HG03457 (cell line): ENCODE measurements around the gene SLC8A1.

ENCODE experiments used
- ATAC-seq: cut with Tn5 transposase; IDR thresholded peaks from one replicate; pipeline ENCODE4 v1.9.1; 2021; ENCODE audit warnings: moderate number of reproducible peaks; ENCODE audit not compliant: unreplicated experiment

SLC8A1 gene

DNA sequence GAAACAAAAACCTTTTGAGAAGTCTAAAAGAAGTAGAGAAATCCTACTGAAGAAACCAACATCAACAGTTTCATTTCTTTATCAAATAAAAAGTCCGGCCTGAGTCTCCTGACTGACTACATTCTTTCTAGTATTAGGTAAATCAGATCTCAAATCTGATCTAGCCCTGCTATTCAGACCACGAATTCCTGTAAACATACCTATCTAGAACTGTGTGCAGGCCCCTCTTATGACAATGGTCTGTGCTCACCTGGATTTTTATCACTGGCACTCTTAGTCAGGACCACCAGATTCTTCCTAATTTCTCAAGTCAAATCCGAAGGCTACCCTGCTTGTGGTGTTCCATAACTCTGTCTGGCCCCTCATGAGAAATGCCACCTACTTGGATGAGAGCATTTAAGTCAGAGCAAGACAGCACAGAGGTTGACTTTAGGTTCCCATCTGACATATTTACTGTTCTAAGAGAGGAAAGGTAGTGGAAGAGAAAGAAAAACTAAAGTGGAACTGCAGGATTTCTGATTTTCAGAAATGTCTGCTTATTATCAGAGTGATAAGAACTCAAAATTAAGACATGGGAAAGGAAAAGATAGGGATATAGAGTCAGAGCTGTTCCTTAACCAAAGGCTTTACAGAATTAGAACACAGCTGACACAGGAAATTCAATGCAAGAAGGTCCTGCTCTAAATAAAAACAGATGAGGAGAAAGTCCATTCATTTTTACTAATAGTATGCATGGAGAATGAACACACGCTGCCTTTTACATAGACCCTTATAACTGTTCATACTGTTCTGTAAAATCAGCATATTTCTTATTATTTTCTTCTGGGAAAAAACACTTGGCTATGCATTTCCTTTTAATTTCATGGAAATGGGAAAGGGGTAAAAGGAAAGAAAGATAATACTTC, 56.5 kb downstream of the SLC8A1 start:
- ATAC-seq = no peak

DNA sequence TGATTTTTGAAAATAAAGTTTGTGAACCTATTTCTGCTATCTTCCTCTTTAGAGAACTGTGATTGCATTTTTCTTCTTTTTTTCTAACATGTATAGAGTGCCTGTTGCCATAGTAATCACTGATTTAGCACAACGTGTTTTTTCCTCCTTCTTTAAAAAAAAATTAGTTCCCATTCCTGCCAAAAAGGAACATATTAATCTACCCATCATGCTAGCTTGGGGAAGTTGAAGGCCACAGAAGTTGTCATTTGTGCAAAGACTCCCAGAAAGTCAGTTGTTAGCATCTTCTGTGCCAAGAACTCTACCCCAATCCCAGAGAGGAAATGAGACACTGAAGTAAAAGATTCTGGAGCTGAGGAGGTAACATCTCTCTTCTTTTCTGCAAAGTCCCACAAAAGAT, 57.3 kb downstream of the SLC8A1 start:
- no peak for ATAC-seq

DNA sequence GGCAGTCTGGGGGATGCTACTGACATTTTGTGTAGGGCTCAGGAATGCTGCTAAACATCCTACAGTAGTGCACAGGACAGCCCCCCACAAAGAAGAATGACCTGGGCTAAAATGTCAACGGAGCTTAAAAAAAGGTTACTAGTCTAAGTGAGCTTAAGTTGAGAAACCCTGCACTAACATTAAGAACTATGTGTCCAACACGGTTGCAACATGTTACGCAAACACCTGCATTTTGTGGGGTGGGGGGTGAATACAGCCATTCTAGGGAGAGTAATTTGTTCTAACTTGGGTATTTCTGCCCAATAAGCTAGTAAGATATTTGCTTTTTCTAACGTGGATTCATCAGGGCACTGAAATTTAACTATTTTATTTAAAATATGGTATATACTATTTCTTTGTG, 57.9 kb downstream of the SLC8A1 start:
- ATAC-seq = no peak

DNA sequence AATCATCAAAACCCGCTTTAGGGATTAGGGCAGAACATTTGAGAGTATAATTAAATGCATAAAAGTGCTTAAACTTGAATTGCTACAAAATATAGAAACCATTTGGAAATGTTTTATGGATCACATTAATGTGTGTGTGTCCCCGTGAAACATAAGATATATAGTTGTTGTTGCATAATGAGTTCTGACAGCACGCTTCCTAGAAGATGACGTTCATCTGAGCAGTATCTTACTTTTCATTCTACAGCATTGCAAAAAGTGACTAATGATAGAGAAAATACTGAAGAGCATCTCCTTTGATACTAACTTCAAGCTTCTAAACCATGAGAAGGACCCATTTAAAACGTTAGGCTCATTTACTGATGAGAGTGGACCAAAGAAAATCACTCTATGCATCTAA, 63.7 kb downstream of the SLC8A1 start:
- ATAC-seq = no peak

DNA sequence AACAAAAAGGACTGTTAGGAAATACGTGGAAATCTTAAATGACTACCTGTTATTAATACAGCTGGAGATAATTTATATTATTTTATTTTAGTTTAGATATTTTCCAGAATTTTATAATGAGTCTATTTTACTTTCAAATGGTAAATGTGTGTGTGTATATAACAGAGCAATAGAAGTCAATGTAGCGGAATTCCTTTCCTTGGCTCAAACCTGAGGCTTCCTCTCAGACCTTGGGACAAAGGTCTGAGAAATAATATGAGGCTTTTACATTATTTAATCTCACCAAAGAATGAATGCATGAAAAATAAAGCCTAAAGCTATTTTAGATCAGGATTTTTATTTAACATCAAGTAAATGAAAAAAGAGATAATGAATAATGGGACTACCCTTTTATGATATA, 65.7 kb downstream of the SLC8A1 start:
- ATAC-seq = no peak

DNA sequence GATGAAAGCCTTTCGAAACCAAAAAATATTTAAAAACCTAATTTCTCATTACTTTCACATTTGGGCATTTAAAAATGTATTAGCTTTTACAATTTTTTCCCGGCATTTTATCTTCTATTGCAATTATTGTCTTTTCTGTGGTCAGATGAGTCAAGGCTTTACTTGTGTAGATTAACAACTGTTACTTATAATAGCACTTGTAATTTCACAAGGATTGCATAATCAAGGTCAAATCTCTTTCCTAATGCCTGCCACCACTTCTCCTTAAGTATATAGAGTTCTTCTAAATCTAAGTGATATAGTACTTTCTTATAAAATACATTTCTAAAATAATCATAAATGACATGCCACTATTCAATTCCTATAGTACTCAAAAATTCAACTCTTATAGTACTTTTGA, 67.2 kb downstream of the SLC8A1 start:
- no peak for ATAC-seq

DNA sequence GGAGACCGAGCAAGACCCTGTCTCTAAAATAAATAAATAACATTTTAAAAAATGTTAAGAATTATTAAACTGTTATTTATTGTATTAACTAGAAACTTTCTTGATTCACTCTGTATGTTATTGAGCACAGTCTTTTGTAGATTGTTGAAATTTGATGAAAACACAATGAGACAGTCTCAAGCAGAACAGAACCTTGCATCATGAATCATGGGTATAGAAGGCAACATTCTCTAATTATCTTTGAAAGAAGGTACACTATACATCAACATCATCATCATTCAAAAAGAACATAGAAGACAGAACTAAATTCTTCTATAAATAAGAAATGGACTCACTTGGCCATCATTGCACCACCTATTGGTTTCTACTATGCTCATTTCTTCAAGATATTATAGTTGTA, 67.7 kb downstream of the SLC8A1 start:
- ATAC-seq = no peak

DNA sequence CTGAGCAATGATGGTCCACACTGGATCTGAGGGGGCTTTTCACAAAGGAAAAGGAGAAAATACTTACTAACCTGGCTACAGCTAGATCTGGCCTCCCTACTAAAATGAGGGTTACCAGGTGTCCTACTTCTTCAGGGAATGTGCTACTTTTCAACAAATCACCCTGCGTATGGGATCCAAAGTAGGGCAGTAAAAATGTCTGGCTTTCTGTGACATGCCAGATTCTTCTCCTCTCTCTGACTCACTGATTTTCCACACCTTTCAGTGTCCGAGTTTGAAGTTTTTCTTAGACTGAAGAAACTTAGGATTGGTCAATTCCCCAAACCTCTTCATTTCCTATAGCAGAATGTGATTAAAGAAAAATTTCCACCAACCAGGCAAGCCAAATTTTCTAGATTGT, 71.2 kb downstream of the SLC8A1 start:
- ATAC-seq = no peak

DNA sequence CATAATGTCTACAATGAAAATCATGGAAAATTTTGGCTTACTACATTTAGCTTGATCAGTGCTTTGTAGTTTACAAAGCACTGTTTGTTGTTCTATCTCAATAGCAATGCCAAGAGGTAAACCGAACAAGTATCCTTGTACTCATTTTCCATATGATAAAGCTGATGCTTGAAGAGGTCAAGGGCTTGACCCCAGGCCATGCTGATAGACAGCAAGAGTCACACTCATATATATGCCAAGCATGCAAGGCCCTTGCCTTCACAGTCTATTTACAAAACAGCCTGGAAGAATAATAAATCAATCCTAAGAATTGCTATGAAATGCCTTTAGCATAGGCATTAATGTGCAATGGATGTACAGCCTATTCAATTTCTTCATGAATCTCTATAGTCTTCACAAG, 71.8 kb downstream of the SLC8A1 start:
- ATAC-seq = no peak

DNA sequence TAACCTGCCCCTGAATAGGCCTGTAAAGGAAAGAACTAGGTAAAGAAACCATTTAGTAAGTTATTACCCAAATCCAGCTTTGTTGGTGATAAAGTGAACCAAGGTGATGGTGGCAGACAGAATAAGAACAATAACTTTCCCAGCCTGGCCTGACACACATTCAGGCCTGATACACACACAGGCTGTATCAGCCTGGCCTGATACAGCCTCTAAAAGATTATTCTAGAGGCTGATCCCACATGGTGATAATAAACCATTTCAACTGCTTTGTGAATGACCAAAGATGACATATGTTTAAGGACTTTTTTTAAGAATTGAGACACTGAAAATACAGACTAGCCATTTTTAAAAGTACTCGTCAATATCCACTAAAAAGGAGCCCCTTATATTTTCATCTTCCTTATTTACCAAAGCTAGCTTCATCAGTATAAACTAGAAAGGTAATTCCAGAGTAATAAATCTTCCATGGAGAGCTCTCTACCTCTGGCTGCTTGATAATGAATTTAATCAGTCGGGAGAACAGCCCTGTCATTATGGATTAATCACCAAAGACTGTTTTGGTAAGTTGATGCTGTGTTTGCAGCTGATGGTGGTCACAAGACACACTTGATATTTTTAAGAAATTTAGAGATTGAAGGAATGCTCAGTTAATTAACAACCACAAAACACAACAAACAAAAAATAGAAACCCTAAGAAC, 77.2 kb downstream of the SLC8A1 start:
- no peak for ATAC-seq

DNA sequence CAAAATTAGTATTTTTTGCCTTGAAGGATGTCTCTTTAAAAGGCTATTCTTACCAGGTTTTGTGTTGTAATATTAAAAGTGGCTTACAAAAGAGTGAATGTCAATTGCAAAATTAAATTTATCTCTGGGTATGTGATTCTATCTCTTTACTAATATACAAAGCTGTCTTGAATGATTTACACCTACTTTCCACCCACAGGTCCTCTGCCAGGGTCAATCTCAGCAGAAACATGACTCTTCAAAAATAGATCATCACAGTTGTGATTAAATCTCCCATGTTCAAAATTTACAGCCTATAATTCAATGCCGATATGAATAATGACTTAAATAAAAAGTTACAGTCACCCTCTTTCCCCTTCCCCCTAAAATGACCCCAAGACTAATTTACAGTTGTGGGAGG, 78.8 kb downstream of the SLC8A1 start:
- ATAC-seq = no peak

DNA sequence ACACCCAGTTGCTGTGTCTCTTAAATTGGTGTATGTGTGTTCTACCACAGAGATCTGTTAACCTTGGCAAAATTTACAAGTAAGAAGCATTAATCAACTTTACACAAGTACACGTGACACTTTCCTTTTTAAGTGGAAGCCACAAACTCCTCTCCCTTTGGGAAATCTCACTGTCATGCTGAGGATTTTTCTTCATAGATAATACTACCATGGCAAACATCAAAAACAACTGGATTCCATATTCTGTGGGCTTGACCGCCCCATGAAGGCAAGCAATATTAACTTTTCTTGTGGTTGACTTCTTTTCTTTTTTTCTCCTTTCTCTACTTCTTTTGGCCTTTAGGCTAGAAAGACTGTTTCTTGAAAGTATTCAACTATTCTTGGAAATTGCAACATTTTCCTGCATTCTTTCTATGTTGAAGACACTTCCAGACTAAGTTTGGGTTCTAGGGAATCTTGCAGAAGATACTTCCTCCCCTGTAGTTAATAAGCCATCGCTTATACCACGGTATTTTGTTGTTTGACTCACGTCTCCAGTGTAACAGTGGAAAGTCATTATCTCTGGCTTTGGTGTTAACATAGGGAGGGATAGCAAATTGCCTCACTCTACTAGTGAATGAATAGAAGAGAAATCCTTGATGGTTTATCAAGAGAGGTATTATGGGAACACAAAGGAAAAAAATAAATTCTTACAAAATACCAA, 79.5 kb downstream of the SLC8A1 start:
- ATAC-seq = no peak

DNA sequence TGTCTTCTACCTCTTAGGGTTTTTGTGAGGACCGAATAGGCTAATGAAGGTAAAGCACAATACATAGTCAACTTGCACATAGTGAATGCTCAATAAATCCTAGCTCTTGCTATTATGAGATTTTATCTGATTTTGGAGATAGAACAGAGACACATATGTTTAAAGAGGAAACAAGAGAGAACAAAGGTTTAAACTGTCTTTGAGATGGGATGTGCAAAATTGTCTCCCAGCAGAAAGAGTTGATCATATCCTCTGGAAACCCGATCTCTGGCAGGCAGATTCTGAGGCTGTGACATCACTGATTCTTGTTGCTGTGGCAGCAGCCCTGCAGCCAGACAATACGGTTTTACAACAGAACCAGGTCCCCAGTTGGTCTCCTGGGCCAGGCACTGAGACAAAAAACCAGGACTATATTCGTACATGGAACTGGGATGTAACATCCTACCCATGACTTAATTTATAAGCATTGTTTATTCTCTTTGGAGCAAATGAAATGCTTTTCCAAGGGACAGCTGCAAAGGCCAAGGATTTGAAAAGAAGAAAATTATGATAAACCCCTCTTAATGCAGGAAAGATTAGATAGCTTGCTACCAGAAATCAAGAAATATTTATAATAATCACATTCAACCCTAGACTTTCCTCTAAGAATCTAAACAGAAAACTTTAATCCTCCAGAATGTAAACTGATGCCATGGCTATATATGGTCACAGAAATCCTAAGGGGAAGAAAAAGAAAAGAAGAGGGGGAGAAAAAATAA, 80.2 kb downstream of the SLC8A1 start:
- ATAC-seq = no peak

DNA sequence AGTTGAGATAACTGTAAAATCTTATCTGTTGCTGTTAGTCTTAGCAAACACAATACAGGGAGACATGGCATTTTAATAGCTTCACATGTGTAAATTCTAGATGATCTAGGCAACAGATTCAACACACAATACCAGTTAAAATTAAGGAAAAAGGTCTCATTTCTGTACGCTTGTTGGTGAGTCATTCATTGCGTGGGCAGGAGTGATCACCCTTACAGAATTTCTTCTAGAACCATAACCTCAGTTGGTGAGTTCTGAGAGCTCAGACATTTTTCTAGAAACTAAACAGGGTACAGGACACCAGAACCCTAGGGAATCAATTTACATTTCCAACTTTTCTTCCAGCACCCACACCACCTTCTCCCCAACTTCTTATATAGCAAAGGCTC, 81.9 kb downstream of the SLC8A1 start:
- no peak for ATAC-seq

DNA sequence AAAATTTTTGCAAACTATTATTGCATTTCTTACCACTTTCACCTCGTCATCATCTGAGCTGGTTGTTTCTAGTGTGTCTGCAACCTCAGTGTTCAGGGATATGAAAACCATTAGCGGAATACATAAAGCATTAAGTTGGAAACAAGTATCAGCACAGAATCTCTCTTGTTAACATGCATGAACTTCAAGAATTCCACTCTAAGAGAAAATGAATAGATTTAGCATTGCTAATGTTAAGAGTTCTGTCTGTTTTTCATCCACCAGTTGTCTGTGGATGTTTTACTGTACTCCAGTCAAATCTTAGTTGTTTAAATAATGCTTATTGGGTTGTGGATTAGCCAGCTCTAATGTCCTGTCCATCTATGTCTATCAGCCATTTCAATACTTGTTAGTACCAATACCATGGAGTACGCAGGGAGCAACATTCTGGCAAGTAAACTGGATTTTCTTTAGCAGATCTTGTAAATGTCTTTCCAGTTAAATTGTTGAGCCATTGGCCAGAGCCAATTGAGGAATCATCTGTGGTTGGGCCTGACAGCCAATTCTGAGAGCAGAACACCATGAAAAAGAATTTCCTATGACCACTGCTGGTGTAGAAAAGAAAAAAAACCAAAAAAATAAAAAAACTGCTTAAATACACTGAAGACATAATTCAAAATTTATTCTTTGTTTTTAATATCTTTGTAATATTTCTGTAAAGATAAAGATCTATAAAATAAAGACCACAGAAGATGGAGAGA, 82.5 kb downstream of the SLC8A1 start:
- ATAC-seq = no peak

DNA sequence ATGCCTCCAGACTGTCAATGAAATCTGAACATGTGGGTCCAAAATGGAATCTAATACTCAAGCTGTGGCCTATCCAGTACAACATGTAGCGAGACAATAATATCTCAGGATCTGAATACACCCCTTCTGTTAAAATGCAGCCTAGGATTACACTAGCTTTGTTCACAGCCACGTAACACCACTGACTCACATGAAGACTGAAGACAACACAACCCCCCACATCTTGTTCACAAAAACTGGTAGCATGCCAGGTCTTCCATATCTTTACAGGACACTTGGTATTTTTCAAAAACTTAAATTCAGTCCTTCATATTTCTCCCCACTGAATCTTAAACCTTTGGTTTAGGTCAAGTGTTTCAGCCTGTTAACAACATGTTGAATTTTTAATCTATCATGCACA, 84.2 kb downstream of the SLC8A1 start:
- ATAC-seq = no peak

DNA sequence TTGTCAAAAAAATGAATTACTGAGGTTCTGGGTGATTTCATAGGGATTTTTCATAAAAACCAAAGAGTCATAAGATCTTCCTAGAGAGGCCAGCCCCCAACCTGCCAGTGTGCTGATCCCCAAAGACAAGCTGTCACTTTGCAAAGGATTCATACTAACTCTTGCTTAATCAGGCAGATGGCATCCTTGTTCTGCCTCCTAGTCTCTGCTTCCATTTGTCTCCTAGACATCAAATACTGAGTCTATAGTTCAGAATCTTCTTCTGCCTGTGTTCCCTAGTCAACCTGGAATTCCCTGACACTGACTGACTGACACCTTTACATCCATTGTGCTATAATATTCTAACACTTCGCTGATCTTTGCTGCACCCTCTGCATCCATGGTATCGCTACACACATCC, 84.9 kb downstream of the SLC8A1 start:
- no peak for ATAC-seq

DNA sequence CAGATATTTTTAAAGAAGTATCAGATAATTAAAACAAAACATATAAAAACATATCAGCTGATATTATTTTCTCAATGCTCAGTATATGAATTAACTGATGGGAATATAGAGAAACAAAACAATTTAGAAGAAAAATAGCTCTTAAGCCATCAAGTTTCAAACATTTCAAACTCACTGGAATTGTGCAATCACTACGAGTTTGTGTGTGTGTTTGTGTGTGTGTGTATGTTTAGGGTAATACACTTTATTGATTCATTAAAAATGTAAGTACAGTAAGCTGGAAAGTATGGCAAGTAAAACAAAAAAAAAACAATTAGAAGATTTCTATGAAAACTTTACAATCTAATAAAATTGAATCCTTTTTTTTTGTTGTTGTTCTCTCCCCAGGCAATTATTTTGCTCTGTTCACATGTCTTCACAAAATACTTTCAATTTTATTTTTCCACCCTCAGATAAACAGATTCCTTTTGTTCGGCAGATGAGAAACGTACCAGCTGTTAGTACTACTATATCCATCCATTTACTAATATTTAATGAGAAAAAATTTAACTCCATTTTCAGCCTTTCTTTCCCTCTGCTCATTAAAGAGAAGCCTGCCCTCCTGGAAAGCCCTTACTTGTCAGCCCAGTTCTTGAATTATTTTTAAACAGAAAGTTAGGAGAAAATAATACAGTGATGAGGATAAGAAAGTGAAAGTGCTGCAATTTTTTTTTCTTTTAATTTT, 87.6 kb downstream of the SLC8A1 start:
- no peak for ATAC-seq

DNA sequence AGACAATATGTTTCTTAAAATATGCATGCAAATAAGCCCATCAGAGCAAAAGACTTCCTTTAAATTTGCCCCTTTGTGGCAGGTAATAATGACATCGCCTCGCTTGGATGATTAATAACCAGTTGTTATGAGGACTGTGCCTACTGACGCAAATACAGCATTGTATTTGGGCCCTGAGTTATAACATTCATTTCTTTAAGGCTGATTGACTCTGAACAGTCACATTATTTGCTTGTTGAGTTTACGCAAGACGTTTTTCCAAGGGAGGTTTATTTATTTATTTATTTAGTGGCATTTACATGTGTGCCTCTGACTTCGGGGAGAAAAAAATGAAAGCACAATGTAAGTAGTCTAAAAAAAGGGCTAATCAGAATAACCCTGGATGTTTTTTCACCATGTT, 88.3 kb downstream of the SLC8A1 start:
- ATAC-seq = no peak

DNA sequence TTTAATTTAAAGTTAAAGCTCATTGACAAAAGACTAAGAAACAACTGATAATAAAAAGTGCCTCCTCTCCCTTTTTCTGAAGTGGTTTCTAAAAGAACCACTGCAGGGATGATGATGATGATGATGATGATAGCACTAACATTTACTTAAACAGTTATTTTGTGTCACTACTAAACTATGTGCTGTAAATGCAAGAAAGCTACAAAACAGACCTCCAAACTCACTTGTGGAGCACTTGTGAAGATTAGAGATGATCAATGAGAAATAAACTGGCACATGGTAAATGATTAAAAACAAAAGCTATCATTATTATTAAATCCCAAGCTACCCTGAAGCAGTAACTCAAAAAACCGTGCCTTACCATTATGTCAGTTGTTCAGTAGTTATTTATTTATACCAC, 88.7 kb downstream of the SLC8A1 start:
- ATAC-seq = no peak
